ENCODE results near the gene RPTOR. TPM values are rescaled to one million over a fixed set of nuclear protein-coding genes. Genes with fewer than 3 reads are reported as not detected.

RPTOR gene
- polyA plus RNA-seq, 12 donors = 16.0 to 34.1 (median 21.6) TPM; not detected in 1

GRCh38 chr17:80941743-80942422 lies 397.2 kb downstream of the RPTOR start:
- DNase-seq = no peak

GRCh38 chr17:80942423-80943345 lies 398.0 kb downstream of the RPTOR start:
- peak; percentile 97 for DNase-seq

GRCh38 chr17:80943346-80944145 lies 398.9 kb downstream of the RPTOR start:
- DNase-seq = no peak

- no peak for DNase-seq
Measured at GRCh38 chr17:80944326-80944725, 399.7 kb downstream of the RPTOR start.

- DNase-seq = no peak
Measured at GRCh38 chr17:80945736-80946135, 401.1 kb downstream of the RPTOR start.

GRCh38 chr17:80946449-80946848 lies 401.8 kb downstream of the RPTOR start:
- no peak for DNase-seq

GRCh38 chr17:80947200-80947940 lies 402.7 kb downstream of the RPTOR start:
- no peak for DNase-seq

GRCh38 chr17:80948019-80948975 lies 403.7 kb downstream of the RPTOR start:
- no peak for DNase-seq

- no peak for DNase-seq
Measured at GRCh38 chr17:80948976-80949450, 404.4 kb downstream of the RPTOR start.

- no peak for DNase-seq
Measured at GRCh38 chr17:80949451-80950421, 405.1 kb downstream of the RPTOR start.

- no peak for DNase-seq
Measured at GRCh38 chr17:80950466-80951120, 406.0 kb downstream of the RPTOR start.

- no peak for DNase-seq
Measured at GRCh38 chr17:80951121-80952090, 406.8 kb downstream of the RPTOR start.

- no peak for DNase-seq
Measured at GRCh38 chr17:80952291-80952690, 407.7 kb downstream of the RPTOR start.

GRCh38 chr17:80953471-80954315 lies 409.1 kb downstream of the RPTOR start:
- DNase-seq = no peak

- no peak for DNase-seq
Measured at GRCh38 chr17:80955078-80955477, 410.4 kb downstream of the RPTOR start.

- no peak for DNase-seq
Measured at GRCh38 chr17:80955671-80956280, 411.1 kb downstream of the RPTOR start.

All from muscle of arm (tissue), 12 donors.